ENCODE results near the gene DUS3L.

GRCh38 chr19:5825178-5825577 is 34.2 kb upstream of the DUS3L start:
- no peak for TF ChIP-seq CTCF (IDR thresholded peaks at IDR 0.05)
- TF ChIP-seq POLR2AphosphoS5 (IDR thresholded peaks at IDR 0.05; ENCODE audit: low read depth, low read length), result no peak

Data from Panc1 (cell line).